HG02840 (cell line): ENCODE data around the gene FCN1.
"Not testable (repeated sequence)": the region's sequence is repeated elsewhere in the genome, so short reads cannot be mapped to it uniquely, and the experiment has no call there.

ENCODE experiments used
- ATAC-seq: cut with Tn5 transposase; IDR thresholded peaks from one replicate; pipeline ENCODE4 v1.9.1; 2021; ENCODE audit warnings: mild to moderate bottlenecking, moderate library complexity, moderate number of reproducible peaks; ENCODE audit not compliant: unreplicated experiment, low FRiP score

Gene FCN1

DNA sequence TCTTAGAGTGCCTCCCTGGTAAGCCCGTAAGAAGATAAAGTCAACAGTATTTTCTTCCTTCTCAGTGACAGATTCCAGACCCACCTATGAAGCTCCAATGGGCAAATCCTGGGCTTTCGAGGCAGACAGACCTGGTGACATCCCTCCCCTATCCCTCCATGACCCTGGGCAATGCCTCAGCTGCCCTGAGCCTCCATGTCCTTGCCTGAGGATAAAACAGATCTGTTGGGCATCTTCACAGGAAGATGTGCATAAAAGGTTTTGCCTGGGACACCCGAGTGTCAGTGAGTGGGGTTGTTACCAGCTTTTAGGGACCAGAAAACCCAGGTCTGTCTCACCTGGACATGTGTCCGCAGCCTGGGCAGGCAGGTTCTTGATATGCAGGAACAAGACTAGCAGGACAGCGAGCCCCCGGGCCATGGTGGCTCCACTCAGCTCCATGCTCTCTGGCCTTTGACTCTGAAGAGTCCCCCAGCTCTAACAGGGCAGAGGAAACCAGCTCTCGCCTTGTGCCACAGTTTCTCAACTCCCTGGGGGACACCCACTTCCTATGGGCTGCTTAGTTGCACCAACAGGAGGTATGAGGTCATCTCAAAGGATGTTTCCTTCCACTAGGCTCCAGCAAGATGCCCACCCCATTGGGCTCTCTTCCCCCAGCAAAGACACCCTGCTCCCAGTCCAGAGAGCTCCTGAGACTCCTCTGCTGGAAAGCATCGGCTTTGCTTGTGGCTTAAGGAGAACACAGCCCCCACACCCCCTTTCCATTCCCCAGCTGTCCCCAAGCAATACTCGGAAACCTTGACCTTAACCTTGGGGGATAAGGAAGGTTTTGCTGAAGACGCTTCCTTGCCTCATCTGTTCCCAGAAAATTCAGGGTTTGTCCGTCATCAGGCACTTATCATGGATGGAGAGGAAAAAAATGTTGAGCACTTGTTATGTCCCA lies at the start of gene FCN1:
FCN1 (minus strand) TSS at position 482 of the 943 bp plus-strand sequence; CDS start at position 441, 41 bp downstream.
- ATAC-seq = no peak

DNA sequence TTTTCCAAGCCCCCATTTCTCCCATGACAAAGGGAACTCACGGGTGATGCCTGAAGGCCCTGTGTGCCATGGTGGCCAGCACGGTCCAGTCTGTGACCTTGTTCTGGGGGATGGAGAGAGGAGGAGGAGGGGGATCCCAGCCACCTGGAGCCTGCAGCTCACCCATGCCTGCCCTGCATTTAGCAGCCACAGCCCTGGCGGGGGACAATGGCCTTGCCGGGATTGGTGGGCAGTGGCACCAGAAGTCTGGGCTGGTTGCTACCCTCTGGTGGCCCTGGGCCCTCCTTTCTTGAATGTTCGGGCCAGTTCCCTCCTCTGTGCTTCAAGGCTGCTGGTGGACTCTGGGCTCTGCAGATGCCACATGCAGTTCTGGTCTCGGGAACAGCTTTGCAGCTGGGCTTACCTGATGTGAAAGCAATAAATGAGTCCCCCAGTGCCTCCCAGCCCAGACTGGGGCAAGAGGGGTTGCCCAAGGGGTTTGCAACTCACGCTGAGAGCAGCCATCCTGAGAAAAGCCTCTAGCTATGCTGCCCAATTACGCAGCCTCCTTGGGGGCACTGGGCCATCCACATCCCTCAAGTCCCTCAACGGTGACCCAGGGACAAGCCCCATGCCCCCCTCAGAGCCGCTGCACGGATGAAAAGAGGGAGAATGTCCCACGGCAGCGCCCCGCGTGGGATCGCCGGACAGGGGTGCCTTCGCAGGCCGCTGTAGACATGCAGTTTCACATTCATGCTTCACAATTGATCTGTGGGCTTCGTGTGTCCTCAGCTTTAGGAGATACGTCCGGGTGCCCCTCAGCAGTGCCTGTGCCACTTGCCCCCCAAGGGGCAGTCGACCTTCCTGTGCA lies 49.2 kb upstream of the FCN1 start:
- no peak for ATAC-seq

DNA sequence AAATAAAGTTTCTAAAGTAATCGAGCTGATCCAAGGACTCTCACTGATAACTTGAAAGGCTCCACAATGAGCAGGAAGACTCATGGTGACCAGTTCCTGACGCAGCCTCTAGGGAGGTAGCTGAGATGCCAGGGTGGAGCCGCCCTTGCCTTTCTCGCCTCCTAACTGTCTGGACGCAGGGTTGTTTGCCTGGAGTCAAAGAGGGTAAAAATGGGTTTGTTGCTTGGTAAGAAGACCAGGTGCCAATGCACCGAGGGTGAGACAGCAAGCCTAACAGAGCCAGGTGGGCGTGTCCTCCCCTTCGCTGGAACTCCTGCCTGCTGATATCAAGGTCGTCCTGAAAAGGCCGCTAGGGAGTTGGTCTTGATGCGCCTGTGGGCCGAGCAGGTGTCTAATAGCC lies 48.6 kb upstream of the FCN1 start:
- no peak for ATAC-seq

DNA sequence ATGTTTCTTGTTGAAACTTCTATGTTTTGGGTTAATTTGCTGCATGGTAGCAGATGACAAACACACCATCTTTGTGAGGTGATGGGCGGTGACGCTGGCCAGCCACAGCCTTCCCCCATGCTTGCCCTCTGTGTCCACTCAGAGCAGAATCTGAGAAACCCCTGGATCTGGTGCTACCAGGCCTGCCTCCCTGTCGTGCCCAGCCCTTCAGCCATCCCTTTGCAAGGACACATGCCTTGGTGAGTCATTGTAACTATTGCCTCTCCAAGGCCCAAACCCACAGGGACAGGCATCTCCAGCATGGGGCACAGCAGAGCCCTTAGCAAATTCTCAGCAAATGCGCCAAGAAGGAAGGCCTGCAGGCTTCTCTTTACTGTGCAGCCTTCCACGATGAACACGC lies 48.1 kb upstream of the FCN1 start:
- no peak for ATAC-seq

DNA sequence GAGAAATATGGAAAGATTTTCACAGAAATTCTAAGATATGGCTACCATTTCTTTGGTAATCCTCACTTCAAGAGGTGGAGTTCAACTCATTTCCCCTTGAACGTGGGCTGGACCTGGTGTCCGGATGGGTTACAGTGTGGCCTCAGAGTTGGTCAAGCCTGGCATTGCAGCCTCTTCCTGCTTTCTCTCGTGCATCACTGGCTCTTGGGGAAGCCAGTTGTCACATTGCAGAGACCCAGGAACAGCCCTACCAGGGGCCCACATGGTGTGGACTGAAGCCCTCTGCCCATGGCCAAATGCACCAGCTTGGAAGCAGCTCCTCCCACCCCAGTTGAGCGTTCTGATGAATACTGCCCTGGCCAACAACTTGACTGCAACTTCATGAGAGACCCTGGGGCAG lies 47.7 kb upstream of the FCN1 start:
- ATAC-seq = no peak

DNA sequence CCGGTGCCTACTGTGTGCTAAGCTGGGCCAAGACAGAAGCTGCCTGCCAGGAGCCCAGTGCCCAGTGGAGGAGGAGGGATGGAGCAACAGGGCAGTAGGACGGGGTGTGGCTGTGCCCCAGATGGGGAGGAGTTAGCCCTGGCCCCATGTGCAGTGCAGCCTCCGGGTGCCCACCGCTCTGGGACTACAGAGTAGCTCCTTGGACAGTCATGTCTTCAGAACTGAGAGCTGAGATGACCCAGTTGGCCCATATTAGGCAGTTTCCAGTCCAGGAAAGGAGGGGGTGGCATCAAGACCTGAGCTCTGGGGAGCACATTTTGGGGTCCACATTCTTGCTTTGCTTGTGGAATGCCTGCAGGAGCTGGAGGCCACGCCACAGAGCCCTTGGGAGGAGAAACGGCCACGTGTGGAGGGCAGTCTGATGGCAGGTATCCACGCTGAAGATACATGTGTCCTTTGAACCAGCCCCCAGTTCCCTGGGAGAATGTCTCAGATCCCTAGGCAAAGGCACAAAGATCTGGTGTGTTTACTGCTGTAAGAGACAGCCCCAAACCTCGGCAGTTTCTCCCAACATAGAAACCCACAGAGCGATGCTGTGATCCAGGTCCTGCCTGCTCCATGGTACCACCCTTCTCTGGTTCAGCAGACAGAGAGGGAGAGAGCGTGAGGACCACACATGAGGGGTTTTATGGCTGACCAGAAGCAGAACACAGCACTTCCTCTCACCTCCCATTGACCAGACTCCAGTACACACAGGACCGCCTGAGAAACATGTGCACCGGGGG lies 46.8 kb upstream of the FCN1 start:
- ATAC-seq = no peak

DNA sequence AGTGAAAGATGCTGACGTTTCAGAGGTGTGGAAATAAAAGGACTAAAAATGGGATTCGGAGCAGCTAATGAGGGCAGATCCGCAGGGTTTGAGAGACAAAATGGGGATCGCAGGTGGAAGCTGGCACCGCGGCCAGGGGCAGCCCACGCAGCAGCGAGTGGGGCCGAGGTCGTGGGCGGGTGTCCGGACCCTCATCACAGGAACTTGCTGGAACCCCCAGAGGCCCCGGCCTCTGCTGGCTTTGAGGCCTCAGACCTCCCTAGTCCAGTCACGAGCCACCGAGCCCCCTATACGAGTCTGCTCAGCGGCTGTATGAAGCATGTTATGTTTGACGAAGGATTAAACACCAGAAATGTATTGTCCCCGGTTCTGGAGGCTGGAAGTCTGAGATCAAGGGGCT lies 45.8 kb upstream of the FCN1 start:
- ATAC-seq = no peak

DNA sequence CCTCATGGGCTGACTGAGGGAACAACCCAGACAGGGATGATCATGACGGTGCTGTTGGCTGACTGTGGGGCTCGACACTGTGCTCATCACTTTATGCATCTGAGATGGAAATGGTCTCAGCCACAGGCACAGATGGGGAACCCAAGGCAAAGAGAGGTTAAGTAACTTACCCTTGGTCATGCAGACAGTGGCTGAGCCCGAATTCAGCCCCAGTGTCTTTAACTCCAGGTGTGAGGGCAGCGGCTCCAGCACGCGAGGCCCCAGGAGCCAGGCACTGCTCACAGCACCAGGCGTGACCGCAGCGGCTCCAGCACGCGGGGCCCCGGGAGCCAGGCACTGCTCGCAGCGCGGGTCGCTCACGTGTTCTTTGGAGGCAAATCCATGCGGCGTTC lies 45.3 kb upstream of the FCN1 start:
- no peak for ATAC-seq

DNA sequence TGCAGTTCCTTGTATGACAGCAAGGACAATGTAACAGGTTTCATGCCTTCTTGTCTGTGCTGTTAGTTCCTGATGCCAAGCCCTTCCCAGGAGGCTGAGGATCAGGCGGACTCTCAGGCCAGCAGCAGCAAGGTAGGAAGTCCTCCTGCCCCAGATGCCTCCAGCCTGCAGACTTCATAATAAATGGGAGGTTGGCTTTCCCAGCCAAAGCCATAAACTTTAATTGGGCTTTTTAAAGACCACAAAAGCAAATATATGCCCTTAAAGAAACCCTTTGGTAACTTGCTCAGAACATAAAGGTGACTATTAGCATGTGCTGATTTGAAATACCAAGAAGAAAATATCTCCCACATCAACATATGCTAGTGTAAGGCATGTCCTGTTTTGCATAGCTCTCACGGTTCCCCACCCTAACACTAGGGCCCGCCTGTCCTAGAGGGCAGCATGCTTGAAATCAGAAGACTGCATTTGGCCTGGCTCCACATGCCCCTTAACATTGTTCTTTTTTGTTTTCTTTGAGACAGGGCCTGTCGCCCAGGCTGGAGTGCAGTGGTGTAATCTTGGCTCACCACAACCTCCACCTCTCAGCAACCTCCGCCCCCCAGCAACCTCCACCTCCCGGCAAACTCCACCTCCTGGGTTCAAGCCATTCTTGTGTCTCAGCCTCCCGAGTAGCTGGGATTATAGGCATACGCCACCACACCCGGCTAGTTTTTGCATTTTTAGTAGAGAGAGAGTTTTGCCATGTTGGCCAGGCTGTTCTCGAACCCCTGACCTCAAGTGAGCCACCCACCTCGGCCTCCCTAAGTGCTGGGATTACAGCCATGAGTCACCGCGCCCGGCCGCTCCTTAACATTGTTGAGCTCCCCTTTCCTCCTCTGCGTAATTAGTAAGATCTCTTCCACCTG lies 44.6 kb upstream of the FCN1 start:
- no peak for ATAC-seq

DNA sequence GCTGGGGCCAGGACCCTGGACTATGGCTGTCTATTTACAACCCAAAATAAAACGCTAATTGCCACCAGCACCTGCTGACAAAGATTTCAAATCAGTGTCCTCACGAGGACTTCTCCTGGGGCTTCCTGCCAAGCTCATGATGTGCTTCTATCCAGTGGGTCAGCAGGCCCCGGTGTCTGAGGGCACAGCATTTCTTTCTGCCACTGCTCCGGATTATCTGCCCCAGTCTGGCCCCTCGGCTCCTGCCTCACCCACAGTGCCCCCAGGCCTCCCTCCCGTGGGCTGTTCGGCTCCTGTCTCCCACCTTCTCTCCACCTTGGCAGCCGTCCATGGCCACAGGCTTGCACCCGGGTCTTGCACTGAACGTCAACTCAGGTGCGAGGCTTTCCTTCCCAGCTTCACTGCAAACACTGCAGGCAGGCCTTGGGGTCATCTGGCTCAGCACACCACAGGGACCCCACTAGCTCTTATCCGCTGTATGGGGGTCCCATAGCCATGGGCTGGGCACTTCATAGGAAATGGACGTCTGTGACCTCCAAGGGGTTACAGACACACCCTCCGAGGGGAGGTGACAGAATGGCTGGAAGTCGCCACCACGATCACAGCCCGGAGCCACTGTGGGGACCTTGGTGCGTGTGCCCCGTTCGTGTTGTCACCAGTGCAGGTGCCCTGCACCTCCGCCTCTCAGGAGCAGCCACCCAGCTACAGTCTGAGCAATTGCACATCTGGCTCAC lies 43.8 kb upstream of the FCN1 start:
- no peak for ATAC-seq

DNA sequence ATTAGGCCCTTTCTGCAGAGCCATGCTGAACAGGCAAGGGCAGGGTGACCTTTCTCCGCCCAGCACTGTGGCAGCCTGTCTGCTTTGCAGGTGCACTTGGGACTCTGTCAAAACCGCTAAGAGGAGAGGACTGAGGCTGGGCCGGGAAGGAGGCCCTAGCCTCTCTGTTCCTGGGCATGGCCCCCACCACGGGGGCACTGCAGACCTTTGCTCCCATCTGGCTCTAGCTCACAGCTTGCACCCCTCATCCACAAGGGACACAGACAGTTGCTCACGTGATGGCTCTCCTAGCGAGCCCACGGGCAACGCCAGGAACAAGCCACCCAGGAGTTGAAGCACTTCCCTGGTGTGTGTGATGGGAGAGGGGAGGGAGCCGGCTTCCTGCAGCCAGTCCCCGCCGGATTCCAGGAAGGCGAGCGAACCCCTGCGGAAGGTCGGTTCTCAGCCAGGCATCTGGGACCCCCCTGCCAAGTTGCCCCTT lies 43.0 kb upstream of the FCN1 start:
- no peak for ATAC-seq

DNA sequence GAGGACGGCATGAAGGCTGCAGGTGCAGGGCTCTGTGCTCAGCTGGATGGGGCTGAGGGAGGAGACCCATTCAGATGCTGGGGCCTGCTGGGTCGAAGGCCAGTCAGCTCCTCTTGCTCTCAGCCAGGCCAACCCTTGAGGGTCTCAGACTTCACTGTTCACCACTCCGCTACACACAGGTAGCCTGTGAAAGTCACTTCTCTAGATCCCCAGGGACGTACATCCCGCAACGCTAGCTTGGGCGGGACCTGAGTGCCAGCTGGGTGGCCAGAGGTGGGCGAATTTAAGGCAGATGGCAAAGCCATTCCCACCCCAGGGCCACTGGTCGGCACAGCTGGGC lies 42.2 kb upstream of the FCN1 start:
- ATAC-seq = no peak

DNA sequence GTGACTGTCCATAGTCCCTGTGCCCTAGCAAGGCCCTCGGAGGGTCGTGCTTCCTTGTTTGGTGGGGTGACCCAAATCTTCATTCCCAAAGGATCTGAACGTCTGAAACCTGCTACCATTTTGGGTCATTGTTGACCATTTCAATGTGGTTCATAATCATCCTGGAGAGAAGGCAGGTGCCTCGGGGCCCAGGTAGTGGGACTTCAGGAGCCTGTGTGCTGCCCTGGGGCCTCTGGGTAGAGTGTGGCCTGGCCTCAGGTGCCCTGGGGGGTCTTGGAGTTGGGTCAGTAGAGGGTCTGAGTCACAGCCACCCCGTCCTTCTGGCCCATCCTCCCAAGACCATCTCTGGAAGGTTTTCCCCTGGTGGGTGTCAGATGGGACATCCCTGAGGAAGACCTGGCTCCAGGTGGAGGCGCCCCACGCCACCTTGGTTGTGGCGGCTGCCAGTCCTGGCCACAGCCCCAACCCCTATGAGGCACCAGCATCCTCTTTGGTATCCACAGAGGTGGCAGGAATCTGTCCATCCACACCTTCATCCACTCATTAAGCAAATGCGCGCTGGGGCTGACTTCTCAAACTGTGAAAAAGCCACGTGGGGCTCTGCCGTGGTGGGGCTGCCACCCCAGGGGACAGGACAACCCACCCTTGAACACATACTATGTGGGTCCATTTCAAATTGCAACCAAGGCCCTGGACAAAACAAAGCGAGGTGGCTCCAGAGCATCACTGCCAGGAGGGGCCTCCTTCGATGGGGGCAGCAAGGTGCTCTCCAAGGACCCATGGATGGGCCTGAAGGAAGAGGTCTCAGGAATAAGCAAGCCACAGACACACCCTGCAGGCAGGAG lies 41.6 kb upstream of the FCN1 start:
- no peak for ATAC-seq

DNA sequence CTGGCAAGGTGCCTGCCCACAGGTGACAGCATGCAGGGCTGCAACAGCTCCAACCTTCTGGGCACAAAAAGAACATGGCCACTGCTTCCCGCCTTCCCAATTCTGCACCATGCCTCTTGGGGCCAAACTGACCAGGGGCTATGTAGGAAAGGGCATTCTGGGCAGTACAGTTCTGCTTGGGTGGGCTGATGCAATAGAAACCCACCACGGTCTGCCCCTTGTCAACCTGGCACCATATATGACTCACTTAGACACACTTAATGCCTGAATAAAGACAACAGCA lies 40.2 kb upstream of the FCN1 start:
- no peak for ATAC-seq

DNA sequence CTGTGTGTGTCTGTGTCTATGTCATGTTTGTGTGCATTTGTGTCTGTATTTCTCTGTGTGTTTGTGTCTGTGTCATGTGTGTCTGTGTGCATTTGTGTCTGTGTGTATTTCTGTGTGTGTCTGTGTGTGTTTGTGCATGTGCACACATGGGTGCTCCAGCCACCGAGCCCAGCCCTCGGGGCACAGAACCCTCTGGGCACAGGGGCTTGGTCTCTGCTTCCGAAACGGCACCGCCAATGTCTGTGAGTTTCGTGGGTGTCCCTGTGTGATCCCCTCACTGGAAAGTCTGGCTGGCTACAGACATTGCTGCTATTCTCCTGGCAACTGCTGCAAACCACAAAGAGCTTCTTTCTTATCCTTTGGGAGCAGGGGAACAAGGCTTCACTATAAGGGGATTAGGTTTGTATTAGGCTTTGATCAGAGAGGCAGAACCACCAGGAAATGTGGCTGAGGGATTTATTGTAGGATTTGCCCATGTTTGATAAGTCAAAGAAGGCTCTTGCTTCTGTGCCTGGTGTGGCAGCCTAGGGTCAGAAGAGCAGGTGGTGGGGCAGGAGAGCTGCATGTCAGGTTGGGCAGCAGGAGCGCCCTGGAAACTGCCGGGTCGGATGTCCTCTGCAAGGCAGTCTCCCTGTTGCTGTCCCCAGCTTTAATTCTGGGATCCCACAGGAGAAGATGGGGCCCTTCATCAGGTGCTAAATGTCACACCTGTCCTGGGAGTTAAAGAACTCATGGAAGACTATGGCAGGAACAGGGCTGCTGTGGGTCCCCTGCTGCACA lies 39.6 kb upstream of the FCN1 start:
- ATAC-seq = no peak

DNA sequence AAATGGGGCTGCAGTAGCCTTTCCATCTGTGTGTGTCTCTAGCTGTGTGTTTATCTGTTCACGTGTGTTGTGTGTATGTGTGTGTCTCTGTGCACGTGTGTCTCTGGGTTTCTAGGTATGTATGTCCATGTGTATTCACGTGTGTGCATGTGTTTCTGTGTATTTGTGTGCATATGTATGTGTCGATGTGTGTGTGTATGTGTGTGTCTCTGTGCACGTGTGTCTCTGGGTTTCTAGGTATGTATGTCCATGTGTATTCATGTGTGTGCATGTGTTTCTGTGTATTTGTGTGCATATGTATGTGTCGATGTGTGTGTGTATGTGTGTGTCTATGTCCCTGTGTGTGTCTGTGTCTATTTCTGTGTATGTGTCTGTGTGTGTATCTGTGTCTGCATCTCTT lies 38.7 kb upstream of the FCN1 start:
- ATAC-seq = not testable (repeated sequence)

DNA sequence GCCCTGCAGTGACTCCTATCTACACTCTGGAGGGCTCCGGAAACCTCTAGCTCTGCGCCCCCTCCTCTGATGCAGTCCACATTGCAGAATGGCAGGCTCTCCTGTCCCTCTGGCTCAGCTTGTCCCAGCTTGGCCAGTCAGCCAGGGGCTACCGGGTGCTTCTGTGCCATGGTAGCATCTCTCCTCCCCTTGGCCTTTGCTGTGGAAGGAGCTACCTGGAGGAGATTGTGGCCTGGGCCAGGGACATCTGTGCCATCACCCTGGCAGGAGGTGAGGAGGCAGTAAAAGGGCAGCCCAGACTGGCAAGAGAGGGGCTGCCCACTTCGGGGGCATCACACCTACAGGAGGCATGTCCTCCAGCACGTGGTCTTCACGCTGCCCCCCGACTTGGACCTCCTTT lies 38.1 kb upstream of the FCN1 start:
- no peak for ATAC-seq

DNA sequence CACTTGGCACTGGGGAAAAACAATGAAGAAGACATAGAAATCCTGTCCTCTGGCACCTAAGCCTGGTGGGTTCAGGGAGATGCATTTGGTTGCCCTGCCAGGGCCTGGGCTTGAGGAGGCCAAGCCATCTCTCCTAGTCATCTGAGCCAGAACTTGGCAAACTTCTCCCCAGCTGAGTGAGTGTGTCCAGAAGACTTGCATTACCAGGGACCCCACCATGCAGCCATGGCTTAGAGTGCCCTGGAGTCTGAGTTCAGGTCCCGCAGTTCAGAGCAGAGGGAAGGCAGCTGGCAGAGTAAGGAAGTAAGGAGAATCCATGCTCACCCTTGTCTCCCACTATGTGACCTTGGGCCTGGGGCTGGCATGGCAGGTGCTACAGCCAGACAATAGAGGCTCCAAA lies 37.4 kb upstream of the FCN1 start:
- no peak for ATAC-seq
